Ishikawa (cell line): Measurements from ENCODE around the gene MPDZ.

Experiments
- CEBPB ChIP-seq: IDR thresholded peaks from 2 replicates; pipeline ENCODE4 v1.6.1; 2012
- CREB1 ChIP-seq: IDR thresholded peaks from 2 replicates; pipeline ENCODE4 v1.6.1; 2012; ENCODE audit warnings: low read depth
- EGR1 ChIP-seq: IDR thresholded peaks from 2 replicates; pipeline ENCODE4 v1.6.1; 2012
- EP300 ChIP-seq: IDR thresholded peaks from 2 replicates; pipeline ENCODE4 v1.6.1; 2012; ENCODE audit warnings: borderline replicate concordance
- FOXM1 ChIP-seq: IDR thresholded peaks from 2 replicates; pipeline ENCODE4 v1.6.1; 2012; ENCODE audit warnings: low read depth, borderline replicate concordance
- MAX ChIP-seq: IDR thresholded peaks from 2 replicates; pipeline ENCODE4 v1.6.1; 2012
- NFIC ChIP-seq: IDR thresholded peaks from 2 replicates; pipeline ENCODE4 v1.6.1; 2012
- RAD21 ChIP-seq: IDR thresholded peaks from 2 replicates; pipeline ENCODE4 v1.6.1; 2012; ENCODE audit warnings: low read depth
- REST ChIP-seq: IDR thresholded peaks from 2 replicates; pipeline ENCODE4 v1.6.1; 2012; ENCODE audit warnings: low read depth, mild to moderate bottlenecking
- TAF1 ChIP-seq: IDR thresholded peaks from 2 replicates; pipeline ENCODE4 v1.6.1; 2012; ENCODE audit warnings: low read depth, mild to moderate bottlenecking
- TCF12 ChIP-seq: IDR thresholded peaks from 2 replicates; pipeline ENCODE4 v1.6.1; 2012; ENCODE audit warnings: low read depth
- TEAD4 ChIP-seq: IDR thresholded peaks from 2 replicates; pipeline ENCODE4 v1.6.1; 2012
- USF1 ChIP-seq: IDR thresholded peaks from 2 replicates; pipeline ENCODE4 v1.6.1; 2012
- YY1 ChIP-seq: IDR thresholded peaks from 2 replicates; pipeline ENCODE4 v1.6.1; 2012; ENCODE audit warnings: low read depth
- ZBTB7A ChIP-seq: IDR thresholded peaks from 2 replicates; pipeline ENCODE4 v1.6.1; 2012; ENCODE audit warnings: low read depth

The MPDZ gene

GRCh38 chr9:13064676-13065075 is 214.8 kb downstream of the MPDZ start:
- TF ChIP-seq ZBTB7A (no peak), RAD21 (no peak), TCF12 (no peak), REST (no peak), CREB1 (no peak), YY1 (no peak), EGR1 (no peak), MAX (no peak), CEBPB (no peak), TEAD4 (no peak), USF1 (no peak), TAF1 (no peak)

GRCh38 chr9:13063880-13064459 is 215.5 kb downstream of the MPDZ start:
- TF ChIP-seq ZBTB7A (no peak), TEAD4 (no peak), TCF12 (no peak), REST (no peak), NFIC (no peak), EP300 (no peak), FOXM1 (no peak), CREB1 (no peak), USF1 (no peak), RAD21 (no peak), TAF1 (no peak), MAX (no peak), EGR1 (no peak), CEBPB (no peak), YY1 (no peak)

GRCh38 chr9:13061390-13061789 is 218.1 kb downstream of the MPDZ start:
- TF ChIP-seq FOXM1 = no peak
- no peak for TF ChIP-seq TCF12
- no peak for TF ChIP-seq NFIC
- no peak for TF ChIP-seq TAF1
- TF ChIP-seq TEAD4 = no peak
- TF ChIP-seq MAX = no peak
- no peak for TF ChIP-seq CEBPB
- no peak for TF ChIP-seq USF1
- no peak for TF ChIP-seq EP300
